Measurements from ENCODE around the gene PADI2. TPM values are rescaled to one million over a fixed set of nuclear protein-coding genes. Genes with fewer than 3 reads are reported as not detected.

PADI2 gene
- total and polyA plus RNA-seq, 8 donors = 0.31 to 86.0 (median 1.3) TPM; not detected in 1

DNA sequence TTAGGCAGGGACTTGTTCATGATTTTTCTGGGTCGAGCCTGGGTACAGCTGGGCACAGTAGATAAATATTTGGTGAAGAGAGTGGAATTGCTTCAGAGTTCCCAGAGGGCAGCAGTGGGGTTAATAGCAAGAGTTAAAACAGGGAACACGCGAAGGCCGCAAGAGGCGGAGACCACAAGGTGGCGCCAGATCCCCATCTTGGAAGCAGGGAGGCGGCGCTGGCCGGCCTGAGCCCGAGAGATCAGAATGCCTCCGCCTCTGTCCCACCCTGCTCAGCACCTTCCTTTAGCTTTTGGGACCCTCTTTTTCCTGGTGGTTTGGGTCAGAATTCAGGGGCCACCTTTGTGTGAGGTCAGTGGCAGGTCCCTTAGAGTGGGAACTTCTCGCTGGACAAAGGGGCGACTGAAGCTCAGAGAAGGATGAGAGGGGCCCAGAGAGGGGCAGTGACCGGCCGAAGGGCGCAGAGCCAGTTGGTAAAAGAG is 6.5 kb upstream of the PADI2 start:
- H3K27ac ChIP-seq = no peak overlapping the region
- DNase-seq = peak; percentile 91 to 94
- intact Hi-C loops (cut with DNase I; ENCODE audit: low total_unique reads) = no loop called here
- peak overlapping the region in 1 of 4 donors; percentile 5 for H3K4me3 ChIP-seq
- peaks cover 0 to 37% (median 17%) of the 10 kb centered on the region in 4 donors for H3K4me1 ChIP-seq
- no peaks in the 10 kb centered on the region for H3K36me3 ChIP-seq
- WGBS, 5 donors = 10 to 16% (median 13%) methylated on average over 14 to 16 of the region's 16 CpGs
- TF ChIP-seq EP300 (IDR thresholded peaks at IDR 0.05) (no peak), POLR2AphosphoS5 (IDR thresholded peaks at IDR 0.05) (no peak), POLR2A (IDR thresholded peaks at IDR 0.05) (no peak)
- TF ChIP-seq, protein P1, sequence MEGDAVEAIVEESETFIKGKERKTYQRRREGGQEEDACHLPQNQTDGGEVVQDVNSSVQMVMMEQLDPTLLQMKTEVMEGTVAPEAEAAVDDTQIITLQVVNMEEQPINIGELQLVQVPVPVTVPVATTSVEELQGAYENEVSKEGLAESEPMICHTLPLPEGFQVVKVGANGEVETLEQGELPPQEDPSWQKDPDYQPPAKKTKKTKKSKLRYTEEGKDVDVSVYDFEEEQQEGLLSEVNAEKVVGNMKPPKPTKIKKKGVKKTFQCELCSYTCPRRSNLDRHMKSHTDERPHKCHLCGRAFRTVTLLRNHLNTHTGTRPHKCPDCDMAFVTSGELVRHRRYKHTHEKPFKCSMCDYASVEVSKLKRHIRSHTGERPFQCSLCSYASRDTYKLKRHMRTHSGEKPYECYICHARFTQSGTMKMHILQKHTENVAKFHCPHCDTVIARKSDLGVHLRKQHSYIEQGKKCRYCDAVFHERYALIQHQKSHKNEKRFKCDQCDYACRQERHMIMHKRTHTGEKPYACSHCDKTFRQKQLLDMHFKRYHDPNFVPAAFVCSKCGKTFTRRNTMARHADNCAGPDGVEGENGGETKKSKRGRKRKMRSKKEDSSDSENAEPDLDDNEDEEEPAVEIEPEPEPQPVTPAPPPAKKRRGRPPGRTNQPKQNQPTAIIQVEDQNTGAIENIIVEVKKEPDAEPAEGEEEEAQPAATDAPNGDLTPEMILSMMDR (IDR thresholded peaks at IDR 0.05) = peak in 5 of 7 experiments; percentile 66 to 95 (median 88)
- no peaks in the 10 kb centered on the region for H3K9me3 ChIP-seq
- H3K27me3 ChIP-seq = peaks cover 0 to 11% (median 0%) of the 10 kb centered on the region in 3 donors

DNA sequence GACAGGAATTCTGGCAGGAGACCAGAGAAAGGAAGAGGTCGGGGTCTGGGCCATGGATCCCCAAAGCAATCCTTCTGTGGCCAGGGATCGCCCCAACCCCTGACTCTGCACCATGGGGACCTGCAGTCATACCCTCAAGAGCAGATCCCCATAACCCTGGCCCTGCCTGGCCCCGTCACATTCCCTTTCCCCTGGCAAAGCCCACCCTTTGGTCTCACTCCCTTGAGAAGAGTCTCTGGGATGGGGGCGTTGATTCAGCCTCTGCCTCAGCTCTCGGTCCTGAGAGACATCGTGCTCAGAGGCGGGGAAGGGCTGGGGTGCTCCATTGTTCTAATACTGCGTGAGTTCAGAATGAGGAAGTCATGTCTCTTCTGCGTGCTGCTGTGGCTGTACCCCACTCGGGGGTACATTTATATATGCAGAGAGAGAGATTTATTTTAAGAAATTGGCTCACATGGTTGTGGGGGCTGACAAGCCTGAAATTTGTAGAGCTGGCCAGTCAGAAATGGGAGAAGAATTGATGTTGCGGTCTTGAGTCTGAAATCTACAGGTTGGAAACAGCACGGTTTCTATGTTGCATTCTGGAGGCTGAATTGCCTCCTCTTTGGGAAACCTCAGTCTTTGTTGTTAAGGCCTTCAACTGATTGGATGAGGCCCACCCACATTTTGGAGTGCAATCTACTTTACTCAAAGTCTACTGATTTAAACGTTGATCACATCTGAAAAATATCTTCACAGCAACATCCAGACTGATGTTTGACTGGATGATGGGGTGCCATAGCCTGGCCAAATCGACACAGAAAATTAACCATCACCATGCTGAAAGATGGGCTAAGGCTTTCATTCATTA is 4.2 kb upstream of the PADI2 start:
- intact Hi-C loops (cut with DNase I; ENCODE audit: low total_unique reads) = loop anchor here (5.0 kb wide), 1 partner anchor 114 kb away; no protein-coding TSS in a partner anchor
- no peaks in the 10 kb centered on the region for H3K9me3 ChIP-seq
- DNase-seq = no peak
- TF ChIP-seq, protein P1 (IDR thresholded peaks at IDR 0.05) = no peak
- TF ChIP-seq POLR2AphosphoS5 (IDR thresholded peaks at IDR 0.05) (no peak), EP300 (IDR thresholded peaks at IDR 0.05) (no peak), POLR2A (IDR thresholded peaks at IDR 0.05) (no peak)
- 64 to 77% (median 72%) methylated on average over 13 to 14 of the region's 14 CpGs for WGBS, 5 donors
- H3K4me1 ChIP-seq = peaks cover 12 to 49% (median 29%) of the 10 kb centered on the region in 4 donors
- peak overlapping the region in 1 of 5 donors; percentile 82 for H3K27ac ChIP-seq
- H3K27me3 ChIP-seq = peaks cover 0 to 28% (median 19%) of the 10 kb centered on the region in 3 donors
- no peak overlapping the region for H3K4me3 ChIP-seq
- H3K36me3 ChIP-seq = no peaks in the 10 kb centered on the region

DNA sequence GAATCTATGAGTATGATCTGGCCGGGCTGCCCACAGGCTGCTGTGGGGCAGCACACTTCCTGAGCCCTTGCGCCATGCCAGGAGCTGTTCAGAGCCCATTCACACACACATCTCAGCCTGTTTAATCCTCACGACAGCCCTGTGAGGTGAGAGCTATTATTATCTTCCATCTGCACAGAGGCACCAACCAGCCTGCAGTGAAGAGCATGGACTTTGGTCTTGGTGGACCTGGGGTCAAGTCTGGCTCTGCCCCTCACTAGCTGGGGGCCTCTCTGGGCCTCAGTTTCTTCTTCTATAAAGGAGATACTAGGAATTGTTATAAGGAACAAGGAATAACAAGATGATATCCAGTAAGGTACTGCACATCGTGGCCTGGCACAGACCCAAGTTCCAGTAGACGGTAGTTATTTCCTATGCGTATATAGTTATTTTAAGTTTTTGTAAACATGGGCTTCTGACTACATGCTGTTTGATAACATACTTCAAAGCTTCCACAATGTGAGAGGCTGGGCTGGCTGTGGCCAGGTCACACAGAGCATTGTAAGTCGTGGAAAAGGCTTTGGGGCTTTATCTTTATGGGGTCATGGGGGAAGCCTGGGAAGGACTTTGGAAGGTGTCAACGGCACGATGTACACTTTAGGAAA is 3.4 kb upstream of the PADI2 start:
- intact Hi-C loops (cut with DNase I; ENCODE audit: low total_unique reads) = loop anchor here (5.0 kb wide), 1 partner anchor 115 kb away; no protein-coding TSS in a partner anchor
- TF ChIP-seq, protein P1 (IDR thresholded peaks at IDR 0.05) = no peak
- TF ChIP-seq POLR2A (IDR thresholded peaks at IDR 0.05) = no peak
- no peak for TF ChIP-seq POLR2AphosphoS5 (IDR thresholded peaks at IDR 0.05)
- no peak for TF ChIP-seq EP300 (IDR thresholded peaks at IDR 0.05)
- peak in 1 of 2 donors; percentile 58 for DNase-seq

DNA sequence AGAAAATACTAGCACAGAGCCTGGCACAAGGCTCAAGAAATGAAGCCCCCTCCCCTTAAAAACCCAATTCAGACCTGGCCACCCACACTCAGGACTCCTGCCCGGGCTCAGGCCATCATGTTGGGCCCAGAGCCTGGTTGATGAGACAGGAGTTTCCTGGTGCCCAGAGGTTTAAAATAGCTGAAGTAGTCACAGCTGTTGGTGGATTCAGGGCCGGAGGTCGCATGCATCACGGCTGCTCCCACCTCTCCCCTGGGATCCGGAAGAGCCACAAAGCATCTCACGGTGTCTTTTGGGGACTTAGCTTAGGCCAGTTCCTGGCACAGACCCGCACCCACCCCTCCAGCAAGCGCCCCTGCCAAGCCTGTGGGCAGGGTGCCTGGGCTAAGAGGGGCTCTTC is 2.6 kb upstream of the PADI2 start:
- WGBS, 5 donors = 78 to 88% (median 83%) methylated on average over 2 to 8 of the region's 8 CpGs
- H3K27me3 ChIP-seq = peaks cover 0 to 44% (median 31%) of the 10 kb centered on the region in 3 donors
- H3K9me3 ChIP-seq = no peaks in the 10 kb centered on the region
- intact Hi-C loops (cut with DNase I; ENCODE audit: low total_unique reads) = loop anchor here (5.0 kb wide), 1 partner anchor 115 kb away; no protein-coding TSS in a partner anchor
- H3K4me3 ChIP-seq = no peak overlapping the region
- DNase-seq = no peak
- TF ChIP-seq, protein P1 (IDR thresholded peaks at IDR 0.05) = no peak
- TF ChIP-seq POLR2A (IDR thresholded peaks at IDR 0.05) = no peak
- no peak for TF ChIP-seq POLR2AphosphoS5 (IDR thresholded peaks at IDR 0.05)
- TF ChIP-seq EP300 (IDR thresholded peaks at IDR 0.05) = no peak
- peak overlapping the region in 3 of 5 donors; percentile 6 to 82 (median 16) for H3K27ac ChIP-seq
- peaks cover 12 to 55% (median 34%) of the 10 kb centered on the region in 4 donors for H3K4me1 ChIP-seq
- H3K36me3 ChIP-seq = no peaks in the 10 kb centered on the region

More for the DNA sequence above, 3.4 kb upstream of the PADI2 start:
- Histone ChIP-seq H3K36me3 (no peaks in the 10 kb centered on the region), H3K27me3 (peaks cover 0 to 36% (median 27%) of the 10 kb centered on the region in 3 donors), H3K4me3 (no peak overlapping the region), H3K4me1 (peaks cover 12 to 55% (median 31%) of the 10 kb centered on the region in 4 donors), H3K9me3 (no peaks in the 10 kb centered on the region), H3K27ac (peak overlapping the region in 1 of 5 donors; percentile 82)
- WGBS, 5 donors = 18 to 29% (median 26%) methylated on average over 9 of the region's 9 CpGs

Measured in stomach (tissue), 9 donors.